NCI-H69 (cell line): Measurements from ENCODE around the gene MYO1D.
"Not testable (repeated sequence)": the region's sequence is repeated elsewhere in the genome, so short reads cannot be mapped to it uniquely, and the experiment has no call there.

ENCODE experiments used
- DNase-seq: peaks from one replicate; lab custom pipeline; 2025; lab: John Stamatoyannopoulos, UW

Gene MYO1D

DNA sequence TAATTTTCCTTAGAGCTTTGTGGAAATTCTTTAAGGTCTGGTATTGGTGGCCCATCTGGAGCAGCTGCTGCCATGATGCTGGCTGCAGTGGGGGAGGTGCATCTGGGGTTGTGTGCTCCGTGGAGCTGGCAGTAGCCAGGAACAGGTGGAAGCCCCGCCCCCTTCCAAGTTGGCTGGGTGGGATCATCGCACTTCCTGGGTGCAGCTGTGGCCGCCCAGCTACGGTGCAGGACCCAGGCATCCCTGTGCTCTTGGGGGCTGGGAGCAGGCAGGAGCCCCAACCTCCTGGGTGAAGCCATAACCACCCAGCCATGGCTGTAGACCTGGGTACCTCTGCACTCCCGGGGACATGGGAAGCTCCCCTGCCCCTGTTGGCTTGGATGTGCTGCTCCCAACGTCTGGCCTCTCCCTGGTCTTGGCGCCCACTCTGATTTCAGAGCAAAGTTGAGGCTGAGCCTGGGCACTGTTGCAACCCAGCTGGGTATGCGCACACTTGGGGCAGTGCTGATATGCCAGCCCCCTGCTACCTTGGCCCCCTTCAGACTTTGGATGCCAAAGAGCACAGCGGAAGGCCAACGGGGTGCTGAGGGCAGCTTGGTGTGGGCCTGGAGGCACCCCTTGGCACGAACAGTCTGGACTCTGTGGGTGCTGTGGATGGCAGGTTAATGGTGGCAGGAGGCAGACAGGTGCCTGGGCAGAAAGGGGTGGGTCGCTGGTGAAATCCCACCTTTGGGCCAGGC lies 145.2 kb downstream of the MYO1D start:
- no peak for DNase-seq

DNA sequence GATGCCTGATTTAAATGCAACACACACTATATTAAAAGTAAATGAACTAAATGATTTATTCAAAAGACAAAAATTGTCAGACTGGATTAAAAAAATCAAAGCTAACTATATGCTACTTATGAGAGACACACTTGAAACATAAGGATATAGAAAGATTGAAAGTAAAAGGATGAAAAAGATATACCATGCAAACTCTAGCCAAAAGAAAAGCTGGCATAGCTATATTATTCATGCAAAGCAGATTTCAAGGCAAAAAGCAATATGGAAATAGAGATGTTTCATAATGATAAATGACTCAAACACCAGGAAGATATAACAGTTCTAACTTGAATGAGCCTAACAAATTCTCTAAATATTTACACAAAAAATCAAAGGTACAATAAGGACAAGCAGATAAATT lies 149.2 kb downstream of the MYO1D start:
- no peak for DNase-seq

DNA sequence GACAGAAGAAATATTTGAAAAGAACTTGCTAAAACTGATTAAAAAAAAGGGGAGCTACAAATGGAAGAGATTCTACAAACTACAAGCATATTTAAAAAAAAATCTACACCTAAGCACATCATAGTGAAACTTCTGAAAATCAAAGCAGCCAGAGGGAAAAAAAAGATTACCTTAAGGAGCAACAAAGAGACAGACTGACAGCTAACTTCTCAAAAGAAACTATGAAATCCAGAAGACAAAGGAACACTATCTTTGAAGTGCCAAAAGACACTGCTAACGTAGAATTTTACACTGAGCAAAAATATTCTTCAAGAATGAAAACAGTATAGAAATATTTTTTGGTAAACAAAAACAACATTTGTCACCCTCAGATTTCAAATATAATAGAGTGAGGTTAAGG lies 151.2 kb downstream of the MYO1D start:
- DNase-seq = no peak

DNA sequence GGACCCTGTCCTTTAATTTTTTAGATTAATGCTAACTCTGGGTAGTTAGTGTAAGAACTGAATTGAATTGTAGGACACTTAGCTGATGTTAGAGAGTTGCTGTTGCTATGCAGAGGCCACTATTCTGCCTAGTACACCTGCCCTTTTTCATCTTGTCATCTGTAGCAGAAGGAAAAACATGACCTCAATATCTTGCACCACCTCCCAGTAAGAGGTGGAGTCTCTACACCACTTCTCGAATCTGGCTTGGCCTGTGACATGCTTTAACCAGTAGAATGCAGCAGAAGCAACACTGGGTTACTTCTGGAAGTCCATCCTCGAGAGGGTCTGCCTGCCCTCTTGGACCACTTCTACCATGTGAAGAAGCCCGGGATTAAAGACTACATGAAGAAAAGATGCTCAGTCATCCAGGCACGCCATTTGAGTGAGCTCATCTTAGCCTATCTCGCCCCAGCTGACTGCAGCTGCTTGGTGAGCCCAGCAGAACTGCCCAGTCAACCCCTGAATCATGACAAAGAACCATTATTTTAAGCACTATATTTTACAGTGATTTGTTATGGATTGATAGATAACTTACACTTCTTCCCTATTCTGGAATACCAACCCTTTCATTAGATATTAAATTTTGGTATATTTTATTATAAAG lies 153.5 kb downstream of the MYO1D start:
- DNase-seq = no peak

DNA sequence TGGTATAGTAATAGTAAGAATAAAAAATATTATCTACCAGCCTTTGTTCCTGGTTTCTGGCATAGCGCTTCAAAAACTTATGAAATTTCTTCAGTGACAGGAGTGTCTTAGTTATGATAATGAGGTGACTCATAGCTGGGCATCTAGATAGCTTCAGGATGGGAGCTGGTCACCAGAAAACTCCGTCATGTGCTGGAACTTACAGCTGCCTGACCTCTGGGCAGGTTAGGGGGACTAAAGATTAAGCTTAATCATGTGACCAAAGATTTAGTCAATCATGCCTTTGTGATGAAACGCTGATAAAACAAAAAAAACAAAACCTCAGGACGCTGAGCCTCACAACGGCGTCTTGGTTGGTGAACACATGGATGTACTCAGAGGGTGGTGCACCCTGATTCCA lies 154.2 kb downstream of the MYO1D start:
- no peak for DNase-seq

DNA sequence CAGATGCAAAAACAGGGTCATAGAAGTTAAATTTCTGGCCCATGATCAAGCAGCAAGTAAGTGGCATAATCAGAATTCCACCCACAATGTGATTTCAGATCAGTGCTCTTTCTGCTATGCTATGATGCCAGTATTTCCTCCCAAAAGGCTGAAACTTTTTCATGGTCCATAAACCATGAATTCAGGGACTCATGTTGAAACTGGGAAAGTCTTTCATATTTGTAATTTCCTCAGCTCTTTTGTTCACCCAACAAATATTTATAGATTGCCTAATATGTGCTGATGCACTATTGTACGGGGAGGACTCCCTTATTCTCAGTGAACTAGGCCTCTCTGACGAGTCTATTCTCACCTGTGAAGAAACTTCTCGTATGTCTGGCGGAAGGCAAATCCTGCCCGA lies 156.3 kb downstream of the MYO1D start:
- no peak for DNase-seq

DNA sequence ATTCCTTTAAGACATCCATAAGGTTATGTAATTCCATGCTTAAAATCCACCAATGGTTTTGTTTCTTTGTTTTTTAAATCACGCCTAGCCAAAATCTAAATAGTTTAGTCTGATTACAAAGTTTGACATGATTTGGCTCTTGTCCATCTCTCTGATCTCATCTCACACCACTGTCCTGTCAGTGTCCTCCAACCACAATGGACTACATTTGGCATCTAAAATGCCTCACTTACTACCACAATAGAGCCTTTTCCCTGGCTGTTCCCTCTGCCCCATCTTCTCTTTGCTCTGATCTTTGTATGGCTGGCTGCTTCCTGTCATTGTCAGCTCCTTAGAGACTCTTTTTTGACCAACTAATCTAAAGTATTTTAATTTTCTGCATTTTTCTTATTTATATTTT lies 157.2 kb downstream of the MYO1D start:
- no peak for DNase-seq

DNA sequence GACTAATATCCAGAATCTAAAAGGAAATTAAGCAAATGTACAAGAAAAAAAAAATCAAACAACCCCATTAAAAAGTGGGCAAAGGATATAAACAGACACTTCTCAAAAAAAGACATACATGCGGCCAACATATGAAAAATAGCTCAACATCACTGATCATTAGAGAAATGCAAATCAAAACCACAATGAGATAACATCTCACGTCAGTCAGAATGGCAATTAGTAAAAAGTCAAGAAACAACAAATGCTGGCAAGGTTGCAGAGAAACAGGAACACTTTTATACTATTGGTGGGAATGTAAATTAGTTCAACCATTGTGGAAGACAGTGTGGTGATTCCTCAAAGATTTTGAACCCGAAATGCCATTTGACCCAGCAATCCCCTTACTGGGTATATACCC lies 162.0 kb downstream of the MYO1D start:
- DNase-seq = not testable (repeated sequence)

DNA sequence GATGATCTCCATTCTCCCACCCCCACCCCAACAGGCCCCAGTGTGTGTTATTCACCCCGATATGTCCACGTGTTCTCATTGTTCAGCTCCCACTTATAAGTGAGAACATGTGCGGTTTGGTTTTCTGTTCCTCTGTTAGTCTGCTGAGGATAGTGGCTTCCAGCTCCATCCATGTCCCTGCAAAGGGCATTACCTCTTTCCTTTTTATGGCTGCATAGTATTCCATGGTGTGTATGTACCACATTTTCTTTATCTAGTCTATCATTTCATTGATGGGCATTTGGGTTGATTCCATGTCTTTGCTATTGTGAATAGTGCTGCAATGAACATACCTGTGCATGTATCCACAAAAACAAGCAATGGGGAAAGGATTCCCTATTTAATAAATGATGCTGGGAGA lies 162.7 kb downstream of the MYO1D start:
- not testable (repeated sequence) for DNase-seq

DNA sequence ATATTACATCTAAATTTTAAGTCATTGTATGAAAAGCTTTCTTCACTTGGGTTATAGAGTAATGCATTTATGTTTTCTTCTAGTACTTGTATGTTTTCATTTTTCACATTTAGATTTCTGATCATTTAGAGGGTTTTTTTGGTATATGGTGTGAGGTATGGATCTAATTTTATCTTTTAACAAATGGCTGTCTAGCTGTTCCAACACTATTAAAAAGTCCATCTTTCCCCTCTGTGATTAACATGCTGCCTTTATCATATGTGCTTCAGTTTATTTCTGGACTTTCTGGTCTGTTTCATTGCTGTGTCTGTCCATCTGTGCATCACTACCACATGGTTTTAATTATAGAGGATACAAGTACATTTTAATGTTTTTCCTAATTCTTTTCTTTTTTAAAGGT lies 163.8 kb downstream of the MYO1D start:
- no peak for DNase-seq

DNA sequence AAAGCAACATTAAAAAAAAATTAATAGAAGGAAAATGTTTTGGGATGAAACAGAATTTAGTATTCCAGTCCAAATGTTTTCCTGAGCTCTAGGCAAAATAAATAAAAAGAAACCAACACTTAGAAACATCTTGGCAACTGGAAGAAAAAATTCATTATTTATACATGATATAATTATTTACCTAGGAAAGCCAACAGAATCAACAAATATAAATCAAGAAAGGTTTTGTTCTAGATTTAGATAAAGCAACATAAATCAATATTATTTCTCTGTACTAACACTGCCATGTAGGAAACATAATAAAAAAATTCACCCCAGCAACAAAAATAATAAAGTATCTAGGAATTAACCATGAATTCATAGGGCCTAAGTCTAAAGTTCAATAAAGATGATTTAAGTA lies 167.4 kb downstream of the MYO1D start:
- no peak for DNase-seq

DNA sequence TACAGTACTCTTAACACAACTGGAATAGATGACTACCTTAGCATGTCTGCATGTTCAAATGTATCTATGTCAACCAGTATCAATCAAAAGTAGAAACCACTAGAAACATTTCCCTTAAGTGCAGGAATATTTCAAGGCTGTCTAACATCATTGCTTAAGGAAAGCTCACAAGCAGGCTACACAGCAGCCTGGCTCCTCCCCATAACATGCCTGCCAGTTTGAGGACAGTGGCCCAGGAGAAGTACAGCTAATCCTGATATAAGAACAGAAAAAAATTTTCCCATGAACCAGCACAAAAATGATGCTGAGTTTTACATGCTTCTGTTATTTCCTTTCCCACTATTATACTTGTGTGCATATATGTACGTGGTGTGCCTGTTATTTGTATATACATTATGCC lies 175.1 kb downstream of the MYO1D start:
- DNase-seq = no peak

DNA sequence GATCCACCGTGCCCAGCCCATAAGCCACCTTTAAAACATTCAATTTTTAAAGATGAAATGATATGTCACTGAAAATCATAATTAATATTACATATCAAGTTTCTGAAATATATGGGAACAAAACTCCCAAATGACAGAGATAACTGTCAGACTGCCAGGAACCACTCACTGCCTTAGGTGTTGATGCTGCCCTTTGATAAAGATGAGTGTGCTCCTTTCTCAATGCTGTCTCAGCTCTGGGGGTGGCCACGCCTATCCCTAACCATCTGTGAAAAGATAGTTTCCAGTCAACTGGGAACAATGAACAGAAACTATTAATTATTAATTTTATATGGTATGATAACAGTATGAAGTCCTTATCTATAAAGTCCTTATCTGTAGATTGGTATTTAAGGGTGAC lies 177.7 kb downstream of the MYO1D start:
- DNase-seq = no peak

DNA sequence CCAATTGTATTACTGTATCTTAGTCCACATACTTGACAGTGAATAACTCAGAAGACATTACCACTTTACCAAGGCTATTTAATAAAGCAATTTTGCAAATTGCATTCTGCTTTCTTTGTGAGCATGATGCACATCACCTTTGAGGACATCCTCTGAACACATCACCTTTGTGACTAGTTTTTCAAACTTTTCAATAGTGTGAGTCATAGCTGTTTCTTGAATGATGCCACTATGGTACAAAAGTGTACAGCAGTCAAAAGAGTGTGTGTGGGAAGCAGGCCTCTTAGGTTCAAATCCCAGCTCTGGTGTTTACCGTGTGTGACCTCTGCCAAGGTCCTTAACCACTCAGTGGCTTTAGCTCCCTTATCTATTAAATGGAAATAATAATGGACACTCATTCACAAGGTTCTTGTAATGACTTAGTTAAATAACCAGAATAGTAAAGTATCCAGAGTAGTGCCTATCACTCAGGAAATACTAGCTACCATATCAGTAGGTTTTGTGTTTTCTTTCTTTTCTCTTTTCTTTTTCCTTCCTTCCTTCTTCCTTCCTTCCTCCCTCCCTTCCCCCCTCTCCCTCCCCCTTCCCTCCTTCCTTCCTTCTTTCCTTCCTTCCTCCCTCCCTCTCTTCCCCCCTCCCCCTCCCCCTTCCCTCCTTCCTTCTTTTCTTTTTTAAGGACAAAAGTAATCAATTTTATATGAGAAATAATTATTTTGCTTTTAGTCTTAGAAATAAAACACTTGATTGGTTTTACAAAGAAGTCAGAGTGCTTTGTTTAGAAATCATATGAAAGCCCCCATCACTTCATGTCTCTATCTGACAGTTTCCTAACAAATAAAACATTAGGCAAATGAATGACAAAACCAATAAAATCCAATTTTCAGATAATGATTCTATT lies 178.9 kb downstream of the MYO1D start:
- DNase-seq = no peak

DNA sequence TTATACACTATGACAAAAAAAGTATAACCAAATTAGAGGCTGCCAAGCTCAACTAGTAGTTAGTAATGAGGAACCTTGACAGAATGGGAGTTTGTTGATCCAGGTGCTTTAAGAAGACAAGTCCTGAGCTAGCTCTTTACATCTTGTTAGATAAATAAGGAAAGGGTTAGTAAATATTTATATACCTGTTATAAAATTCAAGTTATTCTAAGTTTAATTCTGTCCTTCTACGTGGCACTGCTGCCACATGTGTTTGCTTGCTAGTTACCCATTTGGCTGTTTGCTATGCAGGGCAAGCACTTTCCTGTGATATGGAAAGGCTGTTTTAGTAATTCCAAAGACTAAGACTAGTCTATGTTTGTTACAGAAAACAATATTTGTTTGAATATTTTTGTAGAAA lies 180.5 kb downstream of the MYO1D start:
- DNase-seq = no peak

DNA sequence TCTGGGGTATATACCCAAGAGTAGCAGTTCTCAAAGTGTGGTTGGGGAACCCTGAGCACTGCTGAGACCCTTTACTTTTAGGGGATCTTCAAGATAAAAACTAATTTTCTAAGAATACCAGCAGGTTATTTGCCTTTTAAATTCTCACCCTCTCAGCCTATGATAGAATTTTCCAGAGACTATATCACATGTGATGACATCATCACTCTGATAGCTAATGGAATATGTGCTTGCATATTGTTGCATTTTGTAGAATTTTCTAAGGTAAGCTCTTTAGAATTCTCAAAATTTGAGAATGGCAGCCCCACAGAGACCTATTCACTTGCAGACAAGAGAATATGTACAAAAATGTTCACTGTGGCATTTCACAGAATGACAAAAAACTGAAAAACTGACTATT lies 181.1 kb downstream of the MYO1D start:
- no peak for DNase-seq

DNA sequence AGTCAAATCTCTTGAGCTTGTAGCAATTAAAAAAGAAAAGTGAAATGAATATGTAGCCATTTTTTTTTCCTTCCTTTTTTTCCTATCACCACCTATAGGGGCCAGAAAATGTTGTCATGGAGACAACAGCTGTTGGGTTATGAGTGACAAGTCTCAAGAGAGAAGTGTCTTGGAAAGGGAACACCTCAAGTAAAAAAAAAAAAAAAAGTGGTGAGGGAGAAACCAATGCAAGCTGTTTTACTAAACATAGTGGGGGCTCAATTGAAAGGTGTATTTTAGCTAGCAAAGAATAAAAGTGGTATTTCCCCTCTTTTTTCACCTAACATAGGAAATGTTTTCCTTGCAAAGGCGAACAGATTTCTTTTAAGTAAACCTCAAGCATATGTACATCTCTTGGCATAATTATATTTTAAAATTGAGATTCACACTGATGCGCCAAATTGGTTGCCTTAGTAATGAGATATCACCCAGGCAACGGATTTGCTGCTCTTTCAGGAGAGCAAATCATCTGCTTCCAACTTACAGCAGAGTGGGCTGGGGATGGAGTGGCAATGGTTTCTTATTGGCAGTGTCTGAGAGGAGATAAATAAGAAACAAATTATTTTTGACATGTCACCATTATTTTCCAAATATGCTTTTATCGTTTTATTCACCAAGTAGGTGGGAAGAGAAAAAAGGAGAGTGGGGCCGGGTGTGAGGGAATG lies 183.6 kb downstream of the MYO1D start:
- DNase-seq = peak; percentile 34

DNA sequence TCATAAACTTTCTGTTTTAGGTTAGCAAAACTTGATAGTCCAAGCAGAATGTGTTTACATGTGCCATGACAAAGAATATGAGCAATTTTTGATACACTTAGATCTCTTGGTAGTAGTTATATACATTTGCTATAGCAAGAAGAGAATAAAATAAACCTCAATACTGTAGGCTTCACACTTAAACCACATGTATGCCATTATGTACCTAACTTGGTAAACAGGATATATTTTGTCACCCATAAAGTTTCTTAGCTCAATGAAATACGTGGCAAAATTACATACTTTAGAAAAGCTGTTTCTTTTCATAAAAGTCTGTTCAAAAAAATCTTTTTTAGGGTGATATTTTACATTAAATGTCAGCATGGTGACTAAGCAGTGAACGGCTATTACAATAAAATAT lies 184.7 kb downstream of the MYO1D start:
- no peak for DNase-seq

DNA sequence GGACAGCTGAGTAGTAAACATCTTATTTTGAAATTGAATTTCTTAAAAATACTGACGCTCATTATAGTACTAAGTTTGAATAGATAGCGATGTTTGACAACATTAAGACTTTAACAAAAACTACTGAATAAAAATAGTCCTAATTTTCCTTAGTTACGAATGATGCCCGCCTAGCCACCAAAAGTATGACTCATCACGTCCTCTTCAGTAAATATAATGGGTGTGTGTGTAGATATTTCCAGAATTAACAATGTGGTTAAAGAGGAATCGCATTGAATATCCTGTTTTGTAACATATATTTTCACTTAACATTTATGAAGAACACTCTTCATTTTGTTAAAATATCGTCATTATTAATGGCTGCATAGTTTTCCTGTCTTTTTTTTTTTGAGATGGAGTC lies 187.6 kb downstream of the MYO1D start:
- DNase-seq = no peak

DNA sequence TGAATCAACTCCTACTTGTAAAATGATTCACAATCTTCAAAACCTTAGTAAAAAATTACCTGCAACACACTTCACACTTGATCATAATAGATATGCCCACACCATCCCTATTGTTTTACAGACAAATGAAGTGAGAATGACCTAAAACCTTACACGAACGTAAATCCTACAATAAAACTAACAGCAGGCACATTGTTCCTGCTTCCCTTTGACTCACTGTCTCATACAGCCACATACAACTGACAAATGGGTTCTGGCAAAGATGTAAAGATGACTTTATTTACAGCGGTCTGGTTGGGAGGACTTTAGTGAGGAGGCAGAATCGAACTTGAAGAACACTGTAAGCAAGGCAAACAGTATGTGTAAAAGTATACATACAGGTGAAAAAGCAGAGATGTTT lies 188.7 kb downstream of the MYO1D start:
- peak; percentile 13 for DNase-seq

DNA sequence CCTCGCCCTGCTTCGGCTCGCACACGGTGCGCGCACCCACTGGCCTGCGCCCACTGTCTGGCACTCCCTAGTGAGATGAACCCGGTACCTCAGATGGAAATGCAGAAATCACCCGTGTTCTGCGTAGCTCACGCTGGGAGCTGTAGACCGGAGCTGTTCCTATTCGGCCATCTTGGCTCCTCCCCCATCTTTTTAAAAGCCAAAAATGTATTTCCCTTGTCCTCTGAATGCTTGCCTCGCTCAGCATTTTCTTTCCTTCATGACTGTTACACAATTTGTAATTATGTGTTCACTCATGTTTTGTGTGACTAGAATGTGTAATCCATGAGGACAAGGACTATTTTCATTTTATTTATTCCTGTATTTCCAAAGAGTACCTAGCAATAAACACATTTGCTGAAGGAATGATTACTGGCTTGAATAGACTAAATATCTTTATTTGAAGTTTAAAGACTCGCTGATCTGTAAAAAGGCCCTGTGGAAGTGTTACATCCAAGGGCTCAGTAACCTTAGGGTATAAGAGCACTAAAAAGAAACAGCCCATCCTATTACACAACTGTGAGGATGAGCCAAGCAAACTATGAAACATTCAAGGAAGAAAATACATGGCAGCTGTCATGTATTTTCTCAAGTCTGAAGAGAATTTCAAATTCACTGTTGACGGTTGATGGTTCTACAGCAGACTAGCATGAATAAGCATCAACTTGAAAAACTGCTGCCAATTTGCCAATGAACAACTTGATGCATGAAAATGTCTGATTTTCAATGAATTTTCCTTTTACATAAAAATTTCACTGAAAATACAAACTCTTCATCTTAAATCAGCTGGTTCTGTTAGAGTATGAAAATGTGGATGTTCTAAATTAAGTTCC lies 192.6 kb downstream of the MYO1D start:
- DNase-seq = no peak
